GM23338 (cell line): ENCODE data around the gene RNASET2. TPM values are rescaled to one million over a fixed set of nuclear protein-coding genes. Genes with fewer than 3 reads are reported as not detected.

Experiments used
- ATAC-seq: fragments of 200-7000 bp; cut with Tn5 transposase; 3 replicates; pipeline ENCODE4 v1.9.1; 2020
- DNase-seq: peaks from one replicate; pipeline ENCODE4 v3.0.0-alpha.2; 2015; ENCODE audit warnings: low spot score
- H2AFZ ChIP-seq: fragments of 200-600 bp; sonication (generic); 2 replicates; pipeline ENCODE4 v1.8.0; 2016; ENCODE audit warnings: antibody characterized with exemption, mild to moderate bottlenecking, moderate library complexity
- H3F3A ChIP-seq: fragments of 200-600 bp; sonication (generic); replicated peaks from 2 replicates; pipeline ENCODE4 v1.8.0; 2017; ENCODE audit warnings: antibody characterized with exemption, mixed run types, low read depth
- H3K27ac ChIP-seq: fragments of 200-600 bp; sonication (generic); 2 replicates; pipeline ENCODE4 v1.6.1; 2016; ENCODE audit warnings: low read depth
- H3K27me3 ChIP-seq: fragments of 200-600 bp; sonication (generic); 2 replicates; pipeline ENCODE4 v1.8.0; 2016; ENCODE audit warnings: mild to moderate bottlenecking, mixed run types, moderate library complexity; ENCODE audit not compliant: insufficient read depth
- H3K36me3 ChIP-seq: fragments of 200-600 bp; sonication (generic); 2 replicates; pipeline ENCODE4 v1.8.0; 2016; ENCODE audit warnings: mild to moderate bottlenecking; ENCODE audit not compliant: insufficient read depth
- H3K4me1 ChIP-seq: fragments of 200-600 bp; sonication (generic); 2 replicates; pipeline ENCODE4 v1.8.0; 2016; ENCODE audit warnings: mild to moderate bottlenecking, moderate library complexity; ENCODE audit not compliant: insufficient read depth
- H3K4me2 ChIP-seq: fragments of 200-600 bp; sonication (generic); 2 replicates; pipeline ENCODE4 v1.7.1; 2017; ENCODE audit warnings: mixed run types
- H3K4me3 ChIP-seq: fragments of 200-600 bp; sonication (generic); 2 replicates; pipeline ENCODE4 v1.6.1; 2016; ENCODE audit warnings: mixed run types
- H3K79me2 ChIP-seq: fragments of 200-600 bp; sonication (generic); replicated peaks from 2 replicates; pipeline ENCODE4 v1.8.0; 2017; ENCODE audit warnings: mild to moderate bottlenecking; ENCODE audit not compliant: insufficient read depth
- H3K9me2 ChIP-seq: fragments of 200-600 bp; sonication (generic); 2 replicates; pipeline ENCODE4 v1.8.0; 2017; ENCODE audit not compliant: insufficient read depth
- H4K20me1 ChIP-seq: fragments of 200-600 bp; sonication (generic); replicated peaks from 2 replicates; pipeline ENCODE4 v1.8.0; 2017; ENCODE audit warnings: mild to moderate bottlenecking; ENCODE audit not compliant: insufficient read depth
- H3K27ac Mint-ChIP-seq: 2 replicates; pipeline ENCODE4 v1.8.0; 2020; ENCODE audit warnings: inconsistent platforms, mild to moderate bottlenecking, moderate library complexity, mixed read lengths
- H3K27me3 Mint-ChIP-seq: 3 replicates; pipeline ENCODE4 v1.8.0; 2022; ENCODE audit warnings: low read depth, mild to moderate bottlenecking, moderate library complexity, mixed read lengths, inconsistent platforms; ENCODE audit not compliant: insufficient read depth, poor library complexity
- H3K36me3 Mint-ChIP-seq: 3 replicates; pipeline ENCODE4 v1.8.0; 2021; ENCODE audit warnings: low read depth, mild to moderate bottlenecking, inconsistent platforms, moderate library complexity, mixed read lengths
- H3K4me1 Mint-ChIP-seq: 3 replicates; pipeline ENCODE4 v1.8.0; 2020; ENCODE audit warnings: mild to moderate bottlenecking, inconsistent platforms, mixed read lengths
- H3K4me3 Mint-ChIP-seq: 3 replicates; pipeline ENCODE4 v1.8.0; 2021; ENCODE audit warnings: moderate library complexity, mild to moderate bottlenecking, inconsistent platforms, mixed read lengths
- H3K9me3 Mint-ChIP-seq: 3 replicates; pipeline ENCODE4 v1.8.0; 2020; ENCODE audit warnings: moderate library complexity, mild to moderate bottlenecking, inconsistent platforms, mixed read lengths
- CTCF ChIP-seq, 2 experiments: fragments of 200-600 bp in 1 of 2; sonication (generic) in 1 of 2; conservative IDR thresholded peaks; 2 replicates each; pipeline versions ENCODE4 v1.5.1 to v1.6.1; 2016 to 2017; ENCODE audit warnings: antibody characterized with exemption in 2 of 2, low read depth in 2 of 2, mild to moderate bottlenecking in 2 of 2, moderate library complexity in 1 of 2
- EZH2phosphoT487 ChIP-seq: fragments of 200-600 bp; sonication (generic); IDR thresholded peaks from one replicate; pipeline ENCODE4 v1.8.1; 2018; ENCODE audit warnings: antibody characterized with exemption; ENCODE audit not compliant: unreplicated experiment
- STAT1 ChIP-seq: IDR thresholded peaks from one replicate; pipeline ENCODE4 v1.6.1; 2016; ENCODE audit warnings: antibody characterized with exemption; ENCODE audit not compliant: unreplicated experiment
- ZNF462 ChIP-seq: fragments of 250-450 bp; sonication (Bioruptor Pico); IDR thresholded peaks from 2 replicates; pipeline ENCODE4 v1.5.0; 2020; ENCODE audit warnings: mild to moderate bottlenecking, moderate library complexity
- polyA plus RNA-seq: library from polyadenylated mRNA; unstranded; fragments of >200 nt; fragmentation: Nextera tagmentation; extraction: Ambion mirVana; gene quantifications from 2 replicates; pipeline ENCODE4 v1.2.1, GENCODE V29; 2016
- total RNA-seq: library from RNA; depleted of rRNA; stranded (reverse); fragments of >200 nt; shearing (Covaris generic); gene quantifications from 2 replicates; pipeline ENCODE4 v1.2.3, GENCODE V29; 2014

The RNASET2 gene
- total and polyA plus RNA-seq, 2 experiments from 2014 or later: 40.5 to 62.8 TPM

GRCh38 chr6:166989427-166990032 lies 33.2 kb upstream of the RNASET2 start:
- H3K79me2 ChIP-seq: peaks cover 59% of the 10 kb centered on the region
- H3K27ac ChIP-seq: peak overlapping the region; percentile 22; the same call in 1 of the 2 replicates
- H3K36me3 ChIP-seq: no peaks in the 10 kb centered on the region
- no peaks in the 10 kb centered on the region for H3F3A ChIP-seq
- TF ChIP-seq CTCF (conservative IDR thresholded peaks at IDR 0.05; ENCODE audit: low read depth in 2 of 2) (peak; percentile 60 to 72), STAT1 (no peak)
- Mint-ChIP-seq H3K27me3 (no peaks in the 10 kb centered on the region), H3K27ac (peak overlapping the region; percentile 52; the same call in 1 of the 2 replicates), H3K36me3 (peaks cover 45% of the 10 kb centered on the region), H3K4me1 (peaks cover 36% of the 10 kb centered on the region), H3K9me3 (no peaks in the 10 kb centered on the region; the same call in 2 of the 3 replicates), H3K4me3 (no peak overlapping the region)
- peak; percentile 70 for DNase-seq
- H3K4me3 ChIP-seq: no peak overlapping the region
- no peaks in the 10 kb centered on the region for H3K27me3 ChIP-seq
- H4K20me1 ChIP-seq: peaks cover 3% of the 10 kb centered on the region; the same call in 1 of the 2 replicates
- 0 out of 2 replicates have a peak overlapping the region, but pooled peaks have one; percentile 42 for H3K4me2 ChIP-seq
- peaks cover 26% of the 10 kb centered on the region for H3K4me1 ChIP-seq
- peak; percentile 63 for ATAC-seq
- no peak overlapping the region for H2AFZ ChIP-seq
- H3K9me2 ChIP-seq: 0 out of 2 replicates have a peak, but pooled peaks cover 8% of the 10 kb centered on the region

- TF ChIP-seq ZNF462 (0 out of 2 replicates have a peak, but pooled peaks have one; percentile 2), EZH2phosphoT487 (no peak)
- H3K4me1 Mint-ChIP-seq: peaks cover 34% of the 10 kb centered on the region
- Histone ChIP-seq H3K27ac (peak overlapping the region; percentile 22; the same call in 1 of the 2 replicates), H4K20me1 (peaks cover 3% of the 10 kb centered on the region; the same call in 1 of the 2 replicates), H3K9me2 (0 out of 2 replicates have a peak, but pooled peaks cover 8% of the 10 kb centered on the region), H3K4me1 (peaks cover 26% of the 10 kb centered on the region), H3K27me3 (no peaks in the 10 kb centered on the region), H3K36me3 (no peaks in the 10 kb centered on the region), H3K79me2 (peaks cover 56% of the 10 kb centered on the region), H3F3A (no peaks in the 10 kb centered on the region), H2AFZ (no peak overlapping the region), H3K4me2 (peak overlapping the region; percentile 42; the same call in 1 of the 2 replicates), H3K4me3 (no peak overlapping the region)
- no peaks in the 10 kb centered on the region; the same call in 2 of the 3 replicates for H3K9me3 Mint-ChIP-seq
- H3K4me3 Mint-ChIP-seq: no peak overlapping the region
- H3K27me3 Mint-ChIP-seq: no peaks in the 10 kb centered on the region
- DNase-seq (peak; percentile 58), ATAC-seq (peak; percentile 93)
- H3K36me3 Mint-ChIP-seq: peaks cover 45% of the 10 kb centered on the region
- H3K27ac Mint-ChIP-seq: peak overlapping the region; percentile 52; the same call in 1 of the 2 replicates
Observed at GRCh38 chr6:166988674-166989201, 32.4 kb upstream of the RNASET2 start.
